Esophagus muscularis mucosa (tissue), 3 donors: ENCODE results near the gene ZFAND5.

Source experiments
- CTCF ChIP-seq, 3 experiments: fragments of 200-600 bp in 2 of 3; fragments of 450-650 bp in 1 of 3; sonication (generic) in 2 of 3; IDR thresholded peaks; one replicate each; pipeline ENCODE4 v1.5.1; 2017 to 2019; ENCODE audit warnings: antibody characterized with exemption in 3 of 3, mild to moderate bottlenecking in 2 of 3, moderate library complexity in 1 of 3
- EP300 ChIP-seq: sonication (generic); formaldehyde crosslinking; IDR thresholded peaks from one replicate; pipeline ENCODE4 v1.6.1; 2017; ENCODE audit warnings: antibody characterized with exemption

GRCh38 chr9:72363908-72364678 lies 915 bp downstream of the ZFAND5 start:
- TF ChIP-seq CTCF (IDR thresholded peaks at IDR 0.05) (no peak), EP300 (no peak)
